Pancreas (tissue), 10 donors: ENCODE results near the gene SUPT3H. TPM values are rescaled to one million over a fixed set of nuclear protein-coding genes. Genes with fewer than 3 reads are reported as not detected.

Experiments
- ATAC-seq, 4 donors: fragments of 200-7000 bp; cut with Tn5 transposase; one replicate each; pipeline versions ENCODE4 v1.8.0 to v1.9.1; 2020; ENCODE audit warnings: mild to moderate bottlenecking in 4 of 4, moderate library complexity in 4 of 4
- DNase-seq, 6 donors: peaks; one replicate each; pipeline ENCODE4 v3.0.0-alpha.2; 2020
- FAIRE-seq: peaks from 2 replicates; lab custom pipeline; 2012; peaks lifted over from hg19 to GRCh38; lab: Jason Lieb, UNC
- H3K27ac ChIP-seq, 4 donors: fragments of 200-600 bp; sonication (generic); 1 replicate in 3 of 4; 2 replicates in 1 of 4; pipeline versions ENCODE4 v1.5.0 to v1.8.0; 2020
- H3K27me3 ChIP-seq, 4 donors: fragments of 200-600 bp; one replicate each; pipeline ENCODE4 v1.8.0; 2021
- H3K36me3 ChIP-seq, 3 donors: fragments of 200-600 bp; sonication (generic) in 1 of 3; one replicate each; pipeline versions ENCODE4 v1.5.0 to v1.8.0; 2020 to 2021
- H3K4me1 ChIP-seq, 3 donors: fragments of 200-600 bp; one replicate each; pipeline ENCODE4 v1.8.0; 2021
- H3K4me3 ChIP-seq, 4 donors: fragments of 200-600 bp; sonication (generic) in 2 of 4; one replicate each; pipeline versions ENCODE4 v1.5.0 to v1.8.0; 2020 to 2021
- H3K9me3 ChIP-seq, 4 donors: fragments of 200-600 bp; one replicate each; pipeline ENCODE4 v1.8.0; 2021
- WGBS, 2 donors: extraction: QIAGEN DNeasy Blood & Tissue Kit; methylation state at CpG; one replicate each; pipeline ENCODE4 v1.1.7; 2013; 5-methylcytosine and 5-hydroxymethylcytosine counted together
- intact Hi-C, 3 donors: fragments of 100-400 bp; cut with DNase I; formaldehyde crosslinking; loops; one replicate each; pipeline versions ENCODE4 v1.11.1 to v1.14.2; 2022
- polyA plus RNA-seq, 2 donors: library from polyadenylated mRNA; stranded (reverse); fragments of 200-250 nt; gene quantifications; one replicate each; pipeline ENCODE4 v1.2.3, GENCODE V29; 2013
- total RNA-seq, 6 donors: library from RNA; stranded (reverse); fragmentation: NEBNext Ultra II Directional in 4 of 6; extraction: Animal tissue kit (Norgen Biotek cat#: 25700) in 4 of 6; gene quantifications; one replicate each; pipeline versions ENCODE4 v1.2.1 to v1.2.4, GENCODE V29; 2021 to 2023
- TF ChIP-seq, protein P1 (sequence below), 4 donors: fragments of 200-600 bp; sonication (generic) in 3 of 4; IDR thresholded peaks; one replicate each; pipeline versions ENCODE4 v1.5.0 to v1.8.0; 2021; ENCODE audit warnings: antibody characterized with exemption in 4 of 4
- donor health status: healthy with polysubstance abuse.
- donor health status: DM: no; HTN: no; CAD: no; lungs with moderate emphysema.
- donor health status: DM: no; HTN: no; CAD: no.
- donor health status: control.
- donor health status: control.
- donor health status: Bipolar disorder and iron deficiency.
- donor health status: DM: yes; HTN: yes; CAD: no.
- donor health status: DM: no; HTN: no; CAD: no.
- donor health status: DM: no; HTN: no; CAD: no.
- donor health status: DM: yes; HTN: yes; CAD: no.

SUPT3H gene
- total and polyA plus RNA-seq, 8 donors, result 3.6 to 8.0 (median 5.3) TPM

GRCh38 chr6:44837255-44837654, 540.5 kb downstream of the SUPT3H start:
- Histone ChIP-seq H3K27me3 (no peaks in the 10 kb centered on the region), H3K36me3 (no peaks in the 10 kb centered on the region), H3K4me3 (no peak overlapping the region), H3K9me3 (no peaks in the 10 kb centered on the region), H3K27ac (no peak overlapping the region), H3K4me1 (no peaks in the 10 kb centered on the region)
- DNase-seq (no peak), ATAC-seq (no peak), FAIRE-seq (no peak)
- intact Hi-C loops, result no loop called here
- TF ChIP-seq, protein P1, sequence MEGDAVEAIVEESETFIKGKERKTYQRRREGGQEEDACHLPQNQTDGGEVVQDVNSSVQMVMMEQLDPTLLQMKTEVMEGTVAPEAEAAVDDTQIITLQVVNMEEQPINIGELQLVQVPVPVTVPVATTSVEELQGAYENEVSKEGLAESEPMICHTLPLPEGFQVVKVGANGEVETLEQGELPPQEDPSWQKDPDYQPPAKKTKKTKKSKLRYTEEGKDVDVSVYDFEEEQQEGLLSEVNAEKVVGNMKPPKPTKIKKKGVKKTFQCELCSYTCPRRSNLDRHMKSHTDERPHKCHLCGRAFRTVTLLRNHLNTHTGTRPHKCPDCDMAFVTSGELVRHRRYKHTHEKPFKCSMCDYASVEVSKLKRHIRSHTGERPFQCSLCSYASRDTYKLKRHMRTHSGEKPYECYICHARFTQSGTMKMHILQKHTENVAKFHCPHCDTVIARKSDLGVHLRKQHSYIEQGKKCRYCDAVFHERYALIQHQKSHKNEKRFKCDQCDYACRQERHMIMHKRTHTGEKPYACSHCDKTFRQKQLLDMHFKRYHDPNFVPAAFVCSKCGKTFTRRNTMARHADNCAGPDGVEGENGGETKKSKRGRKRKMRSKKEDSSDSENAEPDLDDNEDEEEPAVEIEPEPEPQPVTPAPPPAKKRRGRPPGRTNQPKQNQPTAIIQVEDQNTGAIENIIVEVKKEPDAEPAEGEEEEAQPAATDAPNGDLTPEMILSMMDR (IDR thresholded peaks at IDR 0.05), result no peak

- no peak for FAIRE-seq
- H3K27ac ChIP-seq, result no peak overlapping the region
- no peak for ATAC-seq
- intact Hi-C loops, result no loop called here
- no peak for DNase-seq
- H3K36me3 ChIP-seq, result no peaks in the 10 kb centered on the region
- H3K9me3 ChIP-seq, result no peaks in the 10 kb centered on the region
- TF ChIP-seq, protein P1 (IDR thresholded peaks at IDR 0.05), result no peak
- WGBS, 2 donors, result 80 to 81% methylated on average over 1 of the region's 1 CpG
- H3K27me3 ChIP-seq, result no peaks in the 10 kb centered on the region
- no peak overlapping the region for H3K4me3 ChIP-seq
- H3K4me1 ChIP-seq, result no peaks in the 10 kb centered on the region
Measured at GRCh38 chr6:44833248-44833647, 544.5 kb downstream of the SUPT3H start.

GRCh38 chr6:44831002-44831610, 546.6 kb downstream of the SUPT3H start:
- intact Hi-C loops, result no loop called here

DNA sequence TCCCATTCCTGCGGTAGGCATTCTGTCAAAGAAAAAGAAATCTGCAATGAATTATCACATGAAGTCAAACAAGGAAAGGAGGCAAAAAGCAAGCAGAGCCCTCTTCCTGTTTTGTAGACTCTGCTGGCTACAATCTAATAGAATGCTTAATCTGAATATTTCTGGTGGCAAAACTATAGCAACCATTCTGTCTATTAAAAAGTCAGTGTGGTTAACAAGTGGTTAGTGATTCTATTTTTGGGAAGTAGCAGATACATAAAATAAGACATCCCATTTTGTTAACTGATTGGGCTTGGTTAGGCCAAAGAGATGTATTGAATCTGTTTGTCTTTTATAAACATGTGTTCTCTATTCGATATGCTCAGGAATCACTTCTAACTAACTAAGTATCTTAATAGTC, 547.9 kb downstream of the SUPT3H start:
- FAIRE-seq (no peak), DNase-seq (no peak), ATAC-seq (no peak)
- Histone ChIP-seq H3K27me3 (no peaks in the 10 kb centered on the region), H3K36me3 (no peaks in the 10 kb centered on the region), H3K27ac (no peak overlapping the region), H3K9me3 (no peaks in the 10 kb centered on the region), H3K4me3 (no peak overlapping the region), H3K4me1 (no peaks in the 10 kb centered on the region)
- TF ChIP-seq, protein P1 (IDR thresholded peaks at IDR 0.05), result no peak
- intact Hi-C loops, result no loop called here
- 70 to 73% methylated on average over 2 of the region's 2 CpGs for WGBS, 2 donors

More at GRCh38 chr6:44831002-44831610, 546.6 kb downstream of the SUPT3H start:
- Histone ChIP-seq H3K27me3 (no peaks in the 10 kb centered on the region), H3K4me3 (no peak overlapping the region), H3K9me3 (no peaks in the 10 kb centered on the region), H3K27ac (no peak overlapping the region), H3K36me3 (no peaks in the 10 kb centered on the region), H3K4me1 (no peaks in the 10 kb centered on the region)
- no peak for FAIRE-seq
- DNase-seq, result no peak
- WGBS, 2 donors, result 88 to 89% methylated on average over 3 of the region's 3 CpGs
- TF ChIP-seq, protein P1 (IDR thresholded peaks at IDR 0.05), result no peak
- no peak for ATAC-seq

DNA sequence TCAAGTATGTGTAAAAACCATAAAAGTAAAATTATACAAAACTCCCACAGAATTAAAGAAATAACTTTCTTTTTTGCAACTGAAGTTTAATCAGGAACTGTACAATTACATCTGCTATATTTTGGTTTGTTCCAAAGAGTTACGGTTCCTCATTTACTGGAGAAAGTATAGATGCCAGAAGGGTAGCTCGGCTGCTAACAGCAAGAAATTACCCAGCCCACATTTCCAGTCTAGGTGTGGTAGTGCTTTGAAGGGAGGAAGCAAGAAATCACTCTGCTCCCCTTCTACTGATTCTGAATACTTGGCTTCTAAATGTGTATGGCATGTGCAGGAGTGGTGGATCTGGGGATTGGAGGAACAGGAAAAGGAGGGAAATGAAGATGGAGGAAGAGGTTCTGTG, 549.0 kb downstream of the SUPT3H start:
- DNase-seq (no peak), FAIRE-seq (no peak), ATAC-seq (peak in 1 of 4 donors; percentile 32)
- Histone ChIP-seq H3K9me3 (no peaks in the 10 kb centered on the region), H3K4me1 (no peaks in the 10 kb centered on the region), H3K27me3 (no peaks in the 10 kb centered on the region), H3K27ac (no peak overlapping the region), H3K4me3 (no peak overlapping the region), H3K36me3 (no peaks in the 10 kb centered on the region)
- 86 to 98% methylated on average over 2 of the region's 2 CpGs for WGBS, 2 donors
- intact Hi-C loops, result no loop called here
- TF ChIP-seq, protein P1 (IDR thresholded peaks at IDR 0.05), result no peak
